ENCODE measurements around the gene TELO2.

The TELO2 gene

DNA sequence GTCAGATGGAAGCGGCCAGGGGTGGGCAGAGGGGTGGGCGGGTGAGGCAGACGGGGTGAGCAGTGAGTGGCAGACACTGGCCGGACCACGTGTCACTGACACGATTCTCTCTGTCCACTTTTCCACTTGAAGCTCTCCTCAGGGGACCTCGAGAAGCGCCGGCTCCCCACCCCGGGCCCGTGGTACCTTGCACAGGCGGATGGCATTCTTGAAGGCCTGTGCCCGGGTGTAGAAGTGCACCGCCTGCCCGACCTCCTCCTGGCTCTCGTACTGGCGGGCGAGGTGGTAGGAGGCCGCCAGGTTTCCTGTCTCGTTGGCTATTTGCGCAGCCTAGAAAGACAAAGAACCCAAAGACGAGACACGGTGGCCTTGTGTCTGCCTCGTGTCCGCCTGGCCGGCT lies 31.2 kb downstream of the TELO2 start:
- no peak for DNase-seq

DNA sequence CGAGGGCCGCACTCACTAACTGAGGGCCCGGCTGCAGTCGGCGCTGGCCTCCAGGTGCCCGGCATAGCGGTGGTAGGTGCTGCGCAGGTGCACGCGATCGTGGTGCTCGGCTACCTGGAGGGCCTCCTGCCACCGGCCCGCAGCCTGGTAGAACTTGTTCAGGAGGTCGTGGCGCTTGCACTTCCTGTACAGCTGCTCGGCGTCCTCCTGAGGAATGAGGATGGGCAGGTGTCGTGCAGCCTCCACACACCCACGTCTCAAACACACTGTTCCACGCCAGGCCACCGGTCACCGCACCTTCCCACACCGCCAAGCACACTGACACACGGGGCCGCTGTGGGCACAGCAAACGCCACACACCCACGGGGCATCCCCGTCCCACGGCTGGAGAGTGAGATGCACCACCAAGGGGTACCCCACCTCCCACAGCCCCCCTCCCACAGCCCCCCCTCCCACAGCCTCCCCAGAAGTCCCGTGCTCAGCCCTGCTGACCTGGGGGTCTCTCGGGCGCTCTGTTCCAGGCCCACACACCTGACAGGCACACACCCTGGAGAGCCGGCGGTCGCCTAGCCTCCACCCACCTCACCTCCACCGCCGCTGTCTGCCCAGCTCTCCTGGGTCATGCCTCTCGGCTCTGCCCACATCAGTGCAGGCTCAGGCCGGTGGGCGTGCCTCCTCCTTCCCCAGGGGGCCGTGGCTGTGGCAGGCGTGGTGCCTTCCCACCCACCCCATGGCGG lies 32.9 kb downstream of the TELO2 start:
- no peak for DNase-seq

DNA sequence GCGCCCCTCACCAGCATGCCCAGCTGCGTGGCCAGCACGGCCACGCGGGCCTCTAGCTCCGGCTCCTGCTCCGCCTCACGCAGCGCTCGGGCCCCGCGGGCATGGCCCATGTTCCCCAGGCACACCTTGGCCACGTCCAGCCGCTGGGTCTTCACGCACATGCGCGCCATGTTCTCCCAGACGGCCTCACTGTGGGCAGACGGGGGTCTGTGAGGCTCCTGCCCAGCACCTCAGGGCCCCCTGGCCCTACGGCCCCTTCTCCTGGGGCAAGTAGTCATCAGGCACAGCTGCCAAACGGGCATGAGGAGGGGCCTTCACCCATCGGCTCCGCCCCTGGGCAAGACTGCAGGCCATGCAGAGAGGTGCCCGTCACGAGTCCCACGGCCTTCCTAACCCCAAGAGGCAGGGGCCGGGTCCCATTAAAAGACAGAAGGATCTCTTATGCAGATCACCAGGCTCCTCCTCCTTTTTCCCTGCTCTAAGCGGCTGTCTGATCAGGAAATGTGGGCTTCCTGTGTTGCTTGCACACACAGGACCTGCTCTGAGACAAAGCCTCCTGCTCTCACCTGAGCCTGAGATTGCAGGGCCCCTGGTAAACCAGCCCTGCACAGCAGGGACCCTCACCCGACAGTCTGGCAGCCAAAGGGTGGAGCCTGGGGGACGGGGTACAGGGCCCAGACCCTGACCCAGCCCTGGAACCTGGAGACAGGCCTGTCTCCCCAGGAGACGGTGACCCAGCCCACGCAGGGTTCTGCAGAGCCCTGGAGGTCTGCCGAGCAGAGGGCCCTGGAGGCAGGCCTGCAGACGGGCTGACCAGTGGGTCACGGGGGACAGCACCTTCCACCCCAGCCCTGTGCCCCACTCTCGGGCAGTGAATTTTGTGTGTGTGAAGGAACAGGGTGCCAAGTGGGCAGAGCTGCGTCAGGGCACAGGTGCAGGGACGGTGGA lies 33.7 kb downstream of the TELO2 start:
- DNase-seq = no peak

DNA sequence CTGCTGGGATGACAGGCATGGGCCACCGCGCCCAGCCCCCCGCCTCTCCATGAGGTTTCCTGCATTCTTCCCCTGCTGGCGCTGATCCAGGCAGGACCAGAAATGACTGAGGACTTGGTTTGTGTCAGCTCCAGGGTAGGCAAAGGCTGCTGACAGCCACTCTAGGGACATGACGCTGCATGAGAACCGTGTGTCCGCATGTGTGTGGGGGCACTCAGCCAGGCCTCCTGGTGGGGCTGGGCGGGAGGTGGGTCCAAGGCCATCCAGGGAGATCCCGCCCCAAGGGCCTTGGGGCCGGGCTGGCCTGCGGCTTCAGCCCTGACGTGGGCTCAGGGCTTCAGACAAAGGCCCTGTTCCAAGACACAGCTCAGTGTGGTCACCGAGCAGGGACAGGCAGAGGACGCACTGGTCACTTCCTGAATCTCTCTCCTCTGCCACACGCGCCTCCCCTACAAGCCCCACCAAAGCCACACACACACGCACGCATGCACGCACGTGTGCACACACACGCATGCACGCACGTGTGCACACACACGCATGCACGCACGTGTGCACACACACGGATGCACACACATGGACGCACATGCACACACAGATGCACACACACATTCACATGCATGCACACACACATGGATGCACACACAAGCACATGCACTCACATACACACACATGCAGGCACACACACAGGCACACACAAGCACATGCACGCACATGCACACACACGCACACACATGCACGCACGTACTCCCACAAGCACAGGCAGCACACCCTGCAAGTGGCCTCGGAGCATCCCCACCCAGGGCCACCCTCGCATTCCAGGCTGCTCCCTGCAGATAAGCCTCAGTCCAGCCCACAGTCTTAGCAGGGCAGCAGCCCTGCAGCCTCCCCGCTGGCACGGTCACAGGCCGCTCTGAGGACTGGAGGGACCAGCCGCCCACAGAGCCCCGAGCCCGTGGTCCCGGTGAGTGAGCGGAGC lies 35.0 kb downstream of the TELO2 start:
- DNase-seq = no peak

DNA sequence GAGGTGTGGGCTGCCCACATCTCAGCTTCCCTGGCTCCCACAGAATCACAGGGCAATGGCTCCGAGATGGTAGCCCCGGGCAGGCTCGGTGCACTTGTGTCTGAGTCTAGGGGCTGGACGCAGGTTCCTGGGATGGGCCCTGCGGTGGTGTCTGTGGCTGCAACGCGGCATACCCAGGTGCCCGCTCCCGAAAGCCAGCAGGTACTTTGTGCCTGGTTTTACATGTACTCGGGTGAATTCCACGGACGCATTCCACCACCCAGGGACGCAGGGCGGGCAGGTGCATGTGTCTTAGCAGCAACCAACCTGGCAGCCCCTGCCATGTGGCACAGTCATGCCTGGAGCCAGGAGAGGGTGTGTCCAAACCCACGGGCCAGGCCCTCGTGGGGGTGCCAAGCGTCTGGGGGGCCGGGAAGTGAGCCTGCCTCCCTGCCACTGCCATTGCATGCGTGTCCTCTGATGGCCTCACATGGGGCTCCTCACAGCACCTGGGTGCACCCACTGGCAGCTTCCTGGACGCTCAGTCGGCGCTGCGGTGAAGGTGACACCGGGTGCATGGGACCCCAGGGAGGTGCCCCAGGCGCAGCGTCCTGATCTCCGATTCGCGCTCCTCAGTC lies 35.9 kb downstream of the TELO2 start:
- DNase-seq = no peak

DNA sequence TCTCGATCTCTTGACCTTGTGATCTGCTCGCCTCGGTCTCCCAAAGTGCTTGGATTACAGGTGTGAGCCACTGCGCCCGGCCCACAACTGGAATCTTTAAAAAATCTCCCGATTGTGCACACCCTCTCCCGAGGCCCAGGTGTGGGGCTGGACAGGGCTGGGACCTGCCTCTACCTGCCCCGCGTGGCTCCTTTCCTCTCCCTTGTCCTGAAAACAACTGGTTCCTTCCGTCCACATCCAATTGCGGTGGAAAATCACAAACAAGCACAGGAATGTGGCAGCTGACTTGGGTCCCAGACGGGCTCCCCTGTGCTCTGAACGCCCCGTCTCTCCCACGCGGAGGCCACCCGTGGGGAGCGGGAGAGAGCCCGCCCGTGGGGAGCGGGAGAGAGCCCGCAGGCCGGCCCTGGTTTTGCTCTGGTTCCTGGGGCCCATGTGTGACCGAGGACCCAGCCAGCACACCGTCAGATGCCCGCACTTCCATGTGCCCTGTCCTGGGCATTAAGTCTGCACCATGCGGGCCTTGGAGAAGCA lies 37.3 kb downstream of the TELO2 start:
- no peak for DNase-seq

DNA sequence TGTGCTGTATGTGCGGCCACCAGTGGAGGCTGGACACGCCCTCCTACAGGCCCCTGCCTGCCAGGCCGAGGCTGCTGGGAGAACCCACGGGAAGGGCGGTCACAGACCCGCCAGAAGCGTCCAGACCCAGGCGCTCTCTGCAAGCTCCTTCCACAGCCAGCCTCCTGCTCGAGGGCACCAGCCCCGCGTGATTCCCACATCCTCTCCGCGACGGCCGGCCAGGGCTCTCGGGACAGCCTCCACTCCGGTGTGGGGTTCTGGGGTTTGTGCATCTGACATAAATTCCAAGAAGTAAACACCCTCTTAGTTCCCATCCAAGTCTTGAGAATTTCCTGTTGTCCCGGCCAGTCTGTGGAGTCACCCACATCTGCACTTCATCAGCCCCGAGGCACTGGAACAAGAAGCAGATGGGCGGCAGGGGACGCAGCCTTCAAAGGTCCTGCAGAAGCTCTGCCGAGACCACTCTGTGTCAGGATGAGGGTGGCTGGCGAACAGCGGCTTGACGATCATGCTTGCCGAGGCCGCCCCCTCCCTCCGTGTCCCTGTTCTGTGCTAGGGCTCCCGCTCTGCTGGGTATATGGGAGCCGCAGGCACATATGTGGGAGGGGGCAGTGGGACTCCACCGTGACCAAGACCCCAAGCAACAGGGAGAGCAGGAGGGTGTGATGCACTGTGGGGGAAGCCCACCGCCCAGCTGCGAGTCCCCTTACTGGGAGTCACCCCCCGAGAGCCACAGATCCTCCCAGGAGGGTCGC lies 37.9 kb downstream of the TELO2 start:
- DNase-seq = no peak

DNA sequence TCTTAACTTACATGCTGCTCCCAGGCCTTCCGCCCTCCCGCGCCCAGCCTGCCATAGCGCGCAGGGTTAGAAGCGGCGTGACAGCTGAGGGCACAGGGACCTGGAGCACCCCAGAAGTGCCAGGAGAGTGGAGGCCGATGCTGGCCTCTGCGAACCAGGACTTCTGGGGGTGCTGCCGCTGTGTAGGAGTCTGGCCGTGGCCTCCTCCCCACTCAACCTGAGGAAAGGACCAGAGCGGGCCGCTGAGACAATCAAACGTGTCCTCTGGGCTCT lies 38.4 kb downstream of the TELO2 start:
- no peak for DNase-seq

DNA sequence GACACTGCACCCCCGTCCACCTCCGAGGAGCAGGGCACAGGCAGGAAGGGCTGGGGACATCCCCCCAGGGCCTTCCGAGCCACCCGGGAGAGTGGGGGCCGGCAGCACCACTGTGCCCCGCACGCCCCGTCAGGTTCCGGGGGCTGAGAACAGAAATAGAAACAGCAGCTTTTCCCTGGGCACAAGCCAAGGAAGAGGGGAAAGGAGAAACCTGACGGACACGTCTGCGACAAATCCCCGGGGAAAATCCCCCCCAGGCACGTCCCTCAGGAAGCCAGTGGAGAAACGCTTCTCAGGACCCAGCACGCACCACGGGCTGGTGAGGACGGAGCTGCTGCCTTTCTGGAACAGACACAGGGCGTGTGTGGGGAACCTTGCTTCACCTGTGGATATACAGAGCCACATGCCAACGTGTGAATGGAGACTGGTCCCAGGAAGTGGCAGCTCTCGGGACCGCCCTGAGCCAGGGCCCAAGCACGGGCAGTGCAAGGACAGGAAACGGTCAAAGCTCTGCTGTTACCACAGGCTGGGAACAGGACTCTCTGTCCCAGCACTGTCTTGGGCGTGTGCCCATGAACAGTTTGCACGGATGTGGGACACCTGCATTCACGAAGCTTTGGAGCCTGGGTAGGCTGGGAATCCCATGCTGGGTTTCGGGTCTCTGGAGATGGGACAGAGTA lies 39.1 kb downstream of the TELO2 start:
- DNase-seq = no peak

DNA sequence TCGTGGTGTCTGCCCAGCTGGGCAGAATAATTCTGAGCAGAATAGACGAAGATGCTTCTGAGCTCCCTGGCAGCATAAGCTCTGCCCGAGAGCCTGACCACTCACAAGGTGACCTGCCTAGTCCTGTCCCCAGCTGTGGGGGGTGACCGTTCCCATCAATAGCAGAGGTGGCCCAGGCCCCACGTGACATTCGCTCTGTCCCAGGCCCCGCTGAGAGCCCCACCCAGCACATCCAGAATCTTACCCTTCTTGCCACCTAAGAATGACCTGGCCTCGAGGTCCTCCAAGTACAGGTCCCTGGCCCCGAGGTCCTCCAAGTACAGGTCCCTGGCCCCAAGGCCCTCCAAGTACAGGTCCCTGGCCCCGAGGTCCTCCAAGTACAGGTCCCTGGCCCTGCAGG lies 39.6 kb downstream of the TELO2 start:
- DNase-seq = no peak

DNA sequence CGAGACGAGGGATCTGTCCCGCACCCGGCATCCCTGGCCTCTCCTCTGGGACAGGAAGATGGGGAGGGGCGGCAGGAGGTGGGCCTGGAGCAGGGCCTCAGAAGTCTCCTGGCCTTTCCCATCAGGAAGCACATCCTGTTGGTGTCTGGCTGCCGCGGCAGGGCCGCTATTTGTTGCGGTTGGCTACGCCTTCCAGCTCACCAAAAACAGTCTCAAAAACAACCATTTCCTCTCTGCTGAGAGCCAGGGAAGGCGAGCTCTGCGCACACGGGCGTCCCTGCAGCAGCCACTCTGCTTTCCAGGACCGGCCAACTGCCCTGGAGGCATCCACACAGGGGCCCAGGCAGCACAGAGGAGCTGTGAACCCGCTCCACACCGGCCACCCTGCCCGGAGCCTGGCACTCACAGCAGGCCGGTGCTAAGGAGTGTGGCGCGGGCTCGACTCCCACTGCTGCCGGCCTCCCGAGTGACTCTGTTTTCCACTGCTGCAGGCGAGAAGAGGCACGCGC lies 40.3 kb downstream of the TELO2 start, which contains the start of gene TMEM204:
Gene TMEM204, plus strand, starts transcription at position 224 of the 509 bp plus-strand sequence. CDS start 610 bp downstream, outside the sequence.
- DNase-seq = no peak

DNA sequence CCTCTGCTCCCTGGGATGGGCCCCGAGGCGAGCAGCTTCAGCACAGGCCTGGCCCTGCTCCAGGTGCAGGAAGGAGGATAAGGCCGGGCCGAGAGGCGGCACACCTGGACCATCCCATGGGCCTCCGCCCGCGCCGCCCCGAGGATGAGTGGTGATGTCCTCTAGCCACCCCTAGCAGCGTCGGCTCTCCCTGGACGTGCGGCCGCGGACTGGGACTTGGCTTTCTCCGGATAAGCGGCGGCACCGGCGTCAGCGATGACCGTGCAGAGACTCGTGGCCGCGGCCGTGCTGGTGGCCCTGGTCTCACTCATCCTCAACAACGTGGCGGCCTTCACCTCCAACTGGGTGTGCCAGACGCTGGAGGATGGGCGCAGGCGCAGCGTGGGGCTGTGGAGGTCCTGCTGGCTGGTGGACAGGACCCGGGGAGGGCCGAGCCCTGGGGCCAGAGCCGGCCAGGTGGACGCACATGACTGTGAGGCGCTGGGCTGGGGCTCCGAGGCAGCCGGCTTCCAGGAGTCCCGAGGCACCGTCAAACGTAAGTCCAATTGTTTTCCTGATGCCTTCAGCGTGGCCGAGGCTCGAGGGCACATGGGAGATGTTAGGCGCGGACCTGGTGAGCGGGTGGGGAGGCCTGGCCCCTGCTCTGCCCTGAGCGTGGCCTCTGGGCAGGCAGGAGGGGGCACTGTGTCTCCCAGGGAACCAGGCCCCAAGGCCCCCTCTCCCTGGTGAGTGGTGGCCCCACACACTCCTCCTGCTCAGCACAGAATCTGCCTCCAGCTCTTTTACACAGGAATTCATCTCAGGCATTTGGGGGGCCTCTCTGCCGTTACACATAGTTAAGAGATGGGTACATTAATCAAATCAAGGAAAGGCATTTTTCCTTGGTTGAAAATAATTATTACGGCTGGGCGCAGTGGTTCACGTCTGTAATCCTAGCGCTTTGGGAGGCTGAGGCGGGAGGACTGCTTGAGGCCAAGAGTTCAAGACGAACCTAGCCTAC lies 41.2 kb downstream of the TELO2 start:
- DNase-seq = no peak

DNA sequence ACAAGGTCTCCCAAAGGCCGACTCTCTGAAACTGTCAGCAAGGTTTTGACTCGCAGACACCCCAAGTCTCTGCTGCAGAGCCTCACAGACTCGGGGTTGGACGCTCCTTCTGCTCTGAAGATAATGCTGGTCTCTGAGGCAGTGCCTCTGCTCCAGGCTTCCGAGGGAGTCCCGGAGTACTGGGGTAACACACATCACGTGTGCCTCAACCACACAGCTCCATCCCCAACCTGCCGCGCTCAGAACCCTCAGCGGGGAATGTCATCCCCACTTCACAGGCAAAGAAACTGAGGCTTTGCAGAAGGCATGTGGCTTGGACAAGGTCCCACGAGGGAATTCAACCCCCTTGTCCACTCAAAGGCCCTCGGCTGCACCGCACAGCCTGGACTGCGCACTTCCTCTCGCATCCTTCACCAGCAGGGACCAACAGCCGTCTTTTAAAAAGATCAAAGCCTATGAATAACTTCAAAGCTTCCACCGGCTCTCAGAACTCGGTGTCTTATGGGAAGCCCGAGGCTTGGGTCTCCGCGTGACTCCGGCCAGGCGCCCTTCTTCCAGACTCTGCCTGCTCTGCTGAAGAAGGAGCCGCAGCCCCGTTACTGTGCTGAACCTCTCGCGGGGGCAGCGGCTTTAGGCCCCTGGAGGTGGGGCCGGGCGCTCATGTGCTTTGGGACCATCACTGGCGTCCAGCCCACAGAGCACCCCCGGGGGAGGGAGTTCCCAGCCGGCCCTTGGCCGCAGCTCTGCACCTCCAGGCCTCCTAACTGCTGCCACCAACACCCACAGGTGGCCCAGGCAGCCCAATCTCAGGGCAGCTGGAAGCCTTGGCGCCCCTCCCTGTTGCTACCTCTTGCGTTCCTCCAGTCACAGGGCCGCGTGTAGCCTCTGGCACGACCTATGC lies 42.5 kb downstream of the TELO2 start:
- DNase-seq = no peak

DNA sequence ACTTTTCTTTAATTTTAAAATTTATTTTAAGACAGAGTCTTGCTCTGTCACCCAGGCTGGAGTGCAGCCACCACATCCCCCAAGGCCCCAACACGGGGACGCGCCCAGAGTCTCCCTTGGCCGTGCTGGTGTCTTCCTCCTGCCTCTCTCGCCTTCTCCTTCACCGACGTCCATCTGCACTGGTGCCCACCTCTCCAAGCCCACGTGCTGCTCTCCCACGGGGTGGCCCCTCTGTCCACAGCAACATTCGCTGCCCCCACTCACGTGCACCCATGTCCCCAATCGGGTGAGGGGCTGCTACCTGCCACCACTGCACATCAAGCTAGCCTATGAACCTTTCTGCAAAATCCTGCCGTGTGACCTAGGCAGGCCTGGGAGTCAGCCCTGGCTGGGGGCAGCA lies 43.4 kb downstream of the TELO2 start:
- no peak for DNase-seq

DNA sequence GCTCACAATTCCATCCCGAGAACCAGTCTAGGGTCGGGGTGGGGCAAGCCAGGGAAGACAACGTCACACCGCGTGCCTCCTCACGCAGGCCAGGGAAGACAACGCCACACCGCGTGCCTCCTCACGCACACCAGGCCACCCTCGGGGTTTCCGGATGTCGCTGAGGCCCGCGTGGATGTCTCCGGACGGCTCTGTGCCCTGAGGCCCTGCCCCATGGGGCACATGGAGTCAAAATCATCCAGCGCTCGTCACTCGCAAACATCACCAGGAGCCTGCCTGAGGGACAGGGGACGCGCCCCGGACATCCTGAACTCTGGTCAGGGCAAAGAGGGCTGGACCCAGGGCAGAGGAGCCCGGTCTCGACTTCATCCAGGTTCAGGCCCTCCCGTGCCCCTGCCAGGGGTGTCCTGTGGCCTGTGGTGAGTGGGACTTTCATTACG lies 44.0 kb downstream of the TELO2 start:
- no peak for DNase-seq

DNA sequence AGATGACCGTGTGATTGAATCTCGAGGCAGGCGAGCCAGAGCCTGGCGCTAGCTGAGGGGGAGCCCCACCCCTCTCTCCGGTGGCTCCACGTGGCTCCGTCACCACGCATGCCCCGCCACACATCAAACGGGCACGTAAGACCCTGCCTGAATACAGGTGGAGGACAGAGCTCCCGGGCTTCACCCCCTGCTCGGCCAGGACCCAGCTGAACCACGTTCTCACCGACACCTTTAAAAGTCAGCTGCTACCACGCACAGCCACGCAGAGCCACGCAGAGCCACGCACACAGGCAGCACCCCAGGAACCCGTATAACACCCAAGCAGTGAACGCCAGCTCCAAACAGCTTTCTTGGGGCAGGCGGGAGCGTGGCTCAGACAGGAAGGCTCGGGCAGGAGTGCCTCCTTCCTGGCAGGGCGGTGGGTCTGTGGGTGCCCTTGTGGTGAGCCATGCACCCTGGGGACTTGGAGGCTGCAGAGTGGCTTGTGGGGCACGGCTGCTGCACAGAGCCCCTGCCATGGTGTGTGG lies 44.7 kb downstream of the TELO2 start:
- DNase-seq = no peak

DNA sequence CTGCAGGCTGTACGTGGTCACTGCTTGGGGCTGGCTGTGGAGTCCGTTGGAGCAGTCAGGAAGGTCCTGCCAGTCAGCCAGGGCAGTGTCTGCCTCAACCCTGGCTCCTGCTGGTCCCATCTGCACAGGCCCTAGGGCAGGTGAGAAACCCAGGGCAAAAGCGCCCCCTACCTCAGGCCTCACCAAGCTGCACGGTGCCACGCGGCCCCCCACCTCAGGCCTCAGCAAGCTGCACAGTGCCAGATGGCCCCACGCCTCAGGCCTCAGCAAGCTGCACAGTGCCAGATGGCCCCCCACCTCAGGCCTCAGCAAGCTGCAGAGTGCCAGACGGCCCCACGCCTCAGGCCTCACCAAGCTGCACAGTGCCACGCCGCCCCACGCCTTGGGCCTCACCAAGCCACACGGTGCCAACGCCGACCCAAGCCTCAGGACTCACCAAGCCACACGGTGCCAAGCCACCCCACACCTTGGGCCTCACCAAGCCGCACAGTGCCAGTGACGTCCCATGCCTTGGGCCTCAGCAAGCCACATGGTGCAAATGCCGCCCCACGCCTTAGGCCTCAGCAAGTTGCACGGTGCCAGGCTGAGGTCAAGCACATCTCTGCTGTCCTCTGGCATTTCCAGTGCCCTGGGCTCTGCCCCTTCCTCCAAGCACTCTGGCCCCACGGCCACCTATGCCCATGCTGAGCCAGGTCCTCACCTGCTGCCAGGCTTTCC lies 45.8 kb downstream of the TELO2 start:
- peak; percentile 85 for DNase-seq

Measured in NCI-H2171 treated with DMSO at 0.1 percent for 48 hours (cell line).